NB4 (cell line): Measurements from ENCODE around the gene C1orf87.

Source experiments
- POLR2A ChIP-seq: IDR thresholded peaks from 2 replicates; pipeline ENCODE4 v1.6.1; 2011; ENCODE audit warnings: mild to moderate bottlenecking; ENCODE audit not compliant: insufficient read length; ENCODE audit errors: extremely low read depth
- TF ChIP-seq, protein P1 (sequence below): IDR thresholded peaks from one replicate; pipeline ENCODE4 v1.5.1; 2012; ENCODE audit warnings: low read depth, low read length

DNA sequence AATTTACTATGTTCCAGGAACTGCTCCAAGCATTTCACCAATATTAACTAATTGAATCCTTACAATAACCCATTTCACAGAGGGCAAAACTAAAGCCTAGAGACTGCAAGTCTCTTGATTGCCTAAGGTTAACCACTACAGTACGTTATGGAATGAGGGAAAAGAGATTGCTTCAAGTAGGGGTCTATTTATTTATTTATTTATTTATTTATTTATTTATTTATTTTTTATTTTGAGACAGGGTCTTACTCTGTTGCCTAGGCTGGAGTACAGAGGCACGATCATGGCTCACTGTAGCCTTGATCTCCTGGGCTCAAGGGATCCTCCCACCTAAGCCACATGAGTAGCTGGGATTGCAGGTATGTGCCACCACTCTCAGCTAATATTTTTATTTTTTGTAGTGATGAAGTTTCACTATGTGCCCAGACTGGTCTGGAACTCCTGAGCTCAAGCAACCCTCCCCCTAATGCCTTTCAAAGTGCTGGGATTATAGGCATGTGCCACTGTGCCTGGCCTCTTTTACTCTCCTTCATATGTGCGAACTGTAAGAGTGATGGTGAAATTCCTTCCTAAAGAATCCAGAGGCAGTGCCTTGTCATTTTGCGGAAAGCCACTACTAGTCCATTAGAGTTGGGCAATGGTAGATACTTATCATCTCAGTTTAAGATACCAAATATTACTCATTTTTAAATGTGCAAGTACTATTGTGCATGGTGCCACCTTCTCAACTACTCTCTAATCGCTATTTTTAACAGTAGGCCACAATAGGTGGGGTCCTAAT is 81.3 kb downstream of the C1orf87 start:
- TF ChIP-seq, protein P1, sequence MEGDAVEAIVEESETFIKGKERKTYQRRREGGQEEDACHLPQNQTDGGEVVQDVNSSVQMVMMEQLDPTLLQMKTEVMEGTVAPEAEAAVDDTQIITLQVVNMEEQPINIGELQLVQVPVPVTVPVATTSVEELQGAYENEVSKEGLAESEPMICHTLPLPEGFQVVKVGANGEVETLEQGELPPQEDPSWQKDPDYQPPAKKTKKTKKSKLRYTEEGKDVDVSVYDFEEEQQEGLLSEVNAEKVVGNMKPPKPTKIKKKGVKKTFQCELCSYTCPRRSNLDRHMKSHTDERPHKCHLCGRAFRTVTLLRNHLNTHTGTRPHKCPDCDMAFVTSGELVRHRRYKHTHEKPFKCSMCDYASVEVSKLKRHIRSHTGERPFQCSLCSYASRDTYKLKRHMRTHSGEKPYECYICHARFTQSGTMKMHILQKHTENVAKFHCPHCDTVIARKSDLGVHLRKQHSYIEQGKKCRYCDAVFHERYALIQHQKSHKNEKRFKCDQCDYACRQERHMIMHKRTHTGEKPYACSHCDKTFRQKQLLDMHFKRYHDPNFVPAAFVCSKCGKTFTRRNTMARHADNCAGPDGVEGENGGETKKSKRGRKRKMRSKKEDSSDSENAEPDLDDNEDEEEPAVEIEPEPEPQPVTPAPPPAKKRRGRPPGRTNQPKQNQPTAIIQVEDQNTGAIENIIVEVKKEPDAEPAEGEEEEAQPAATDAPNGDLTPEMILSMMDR, result no peak
- no peak for TF ChIP-seq POLR2A
